Effector memory CD8-positive, alpha-beta T cell (primary cell): Measurements from ENCODE around the gene SMYD3.
"Not testable (repeated sequence)": the region's sequence is repeated elsewhere in the genome, so short reads cannot be mapped to it uniquely, and the experiment has no call there.

Experiments used
- ATAC-seq: fragments of 150-1000 bp; cut with Tn5 transposase; replicated peaks from 2 replicates; pipeline ENCODE4 v1.10.0; 2021; ENCODE audit warnings: mild to moderate bottlenecking, moderate library complexity
- DNase-seq, 3 experiments: peaks; one replicate each; pipeline ENCODE4 v3.0.0; 2021
- H3K27ac Mint-ChIP-seq, 2 donors: one replicate each; pipeline ENCODE4 v1.8.0; 2022; ENCODE audit warnings: mild to moderate bottlenecking in 2 of 2, mixed read lengths in 2 of 2, moderate library complexity in 2 of 2
- H3K27me3 Mint-ChIP-seq, 2 donors: one replicate each; pipeline ENCODE4 v1.8.0; 2022; ENCODE audit warnings: mixed read lengths in 2 of 2
- H3K36me3 Mint-ChIP-seq: one replicate; pipeline ENCODE4 v1.8.0; 2022; ENCODE audit warnings: mild to moderate bottlenecking, moderate library complexity, mixed read lengths; ENCODE audit not compliant: insufficient read depth
- H3K4me1 Mint-ChIP-seq, 2 donors: one replicate each; pipeline ENCODE4 v1.8.0; 2022; ENCODE audit warnings: low read depth in 2 of 2, mixed read lengths in 2 of 2
- H3K4me3 Mint-ChIP-seq, 2 donors: one replicate each; pipeline ENCODE4 v1.8.0; 2022; ENCODE audit warnings: mild to moderate bottlenecking in 2 of 2, mixed read lengths in 2 of 2, moderate library complexity in 2 of 2
- H3K9me3 Mint-ChIP-seq, 2 donors: one replicate each; pipeline ENCODE4 v1.8.0; 2022; ENCODE audit warnings: mixed read lengths in 2 of 2

The SMYD3 gene

DNA sequence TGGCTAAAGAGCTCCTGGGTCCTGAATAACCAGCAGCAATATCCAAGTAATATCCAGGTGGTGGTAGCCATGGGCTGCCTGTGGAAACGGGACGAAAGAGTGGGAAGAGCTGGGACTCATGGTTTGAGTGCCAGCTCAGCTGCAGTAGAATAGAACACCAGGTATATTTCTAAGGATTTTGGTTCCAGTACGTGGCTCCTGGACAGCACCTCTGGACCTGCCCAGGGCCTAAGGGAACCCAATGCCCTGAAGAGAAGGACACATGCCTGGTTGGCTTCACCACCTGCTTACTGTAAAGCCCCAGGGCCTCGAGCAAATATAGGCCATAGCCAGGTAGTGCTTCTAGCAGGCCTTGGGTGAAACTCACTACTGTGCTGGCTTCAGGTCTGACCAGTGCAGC, 785.6 kb downstream of the SMYD3 start:
- ATAC-seq = no peak
- DNase-seq = no peak
- H3K9me3 Mint-ChIP-seq = peaks cover 0 to 27% of the 10 kb centered on the region in 2 donors
- H3K27ac Mint-ChIP-seq = no peak overlapping the region
- H3K36me3 Mint-ChIP-seq = peaks cover 3% of the 10 kb centered on the region
- peaks cover 0 to 2% of the 10 kb centered on the region in 2 donors for H3K4me1 Mint-ChIP-seq
- no peak overlapping the region for H3K4me3 Mint-ChIP-seq
- H3K27me3 Mint-ChIP-seq = peaks cover 3 to 15% of the 10 kb centered on the region in 2 donors

- H3K27me3 Mint-ChIP-seq = peaks cover 6 to 13% of the 10 kb centered on the region in 2 donors
- DNase-seq = no peak
- peaks cover 0 to 7% of the 10 kb centered on the region in 2 donors for H3K9me3 Mint-ChIP-seq
- H3K4me1 Mint-ChIP-seq = no peaks in the 10 kb centered on the region
- no peak for ATAC-seq
- H3K4me3 Mint-ChIP-seq = no peak overlapping the region
- H3K36me3 Mint-ChIP-seq = peaks cover 3% of the 10 kb centered on the region
- H3K27ac Mint-ChIP-seq = no peak overlapping the region
Observed at GRCh38 chr1:245718951-245719350, 788.1 kb downstream of the SMYD3 start.

GRCh38 chr1:245718123-245718522, 789.0 kb downstream of the SMYD3 start:
- Mint-ChIP-seq H3K27me3 (peaks cover 6 to 13% of the 10 kb centered on the region in 2 donors), H3K9me3 (peaks cover 0 to 7% of the 10 kb centered on the region in 2 donors), H3K4me3 (no peak overlapping the region), H3K4me1 (no peaks in the 10 kb centered on the region), H3K36me3 (peaks cover 3% of the 10 kb centered on the region), H3K27ac (no peak overlapping the region)
- no peak for ATAC-seq
- no peak for DNase-seq

- H3K9me3 Mint-ChIP-seq = peaks cover 0 to 7% of the 10 kb centered on the region in 2 donors
- H3K4me1 Mint-ChIP-seq = no peaks in the 10 kb centered on the region
- no peak for ATAC-seq
- DNase-seq = no peak
- no peak overlapping the region for H3K27ac Mint-ChIP-seq
- peaks cover 6 to 13% of the 10 kb centered on the region in 2 donors for H3K27me3 Mint-ChIP-seq
- H3K4me3 Mint-ChIP-seq = no peak overlapping the region
- peaks cover 3% of the 10 kb centered on the region for H3K36me3 Mint-ChIP-seq
Observed at GRCh38 chr1:245717611-245718010, 789.5 kb downstream of the SMYD3 start.

DNA sequence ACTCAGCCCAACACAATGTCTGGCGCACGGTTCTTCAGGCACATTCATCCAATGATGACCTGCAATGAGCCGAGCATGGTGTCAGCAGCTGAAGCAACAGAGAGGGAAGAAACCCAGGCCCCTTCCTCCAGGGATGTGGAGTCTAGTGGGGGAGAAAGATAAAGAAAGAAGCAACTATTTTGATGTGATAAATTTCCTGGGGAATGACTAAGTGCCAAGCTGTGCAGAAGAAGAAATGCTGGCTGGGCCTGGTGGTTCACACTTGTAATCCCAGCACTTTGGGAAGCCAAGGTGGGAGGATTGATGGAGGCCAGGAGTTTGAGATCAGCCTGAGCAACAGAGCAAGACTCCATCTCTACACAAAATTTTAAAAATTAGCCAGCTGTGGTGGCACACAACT, 790.5 kb downstream of the SMYD3 start:
- ATAC-seq (no peak), DNase-seq (no peak)
- H3K27me3 Mint-ChIP-seq = peaks cover 6 to 8% of the 10 kb centered on the region in 2 donors
- no peak overlapping the region for H3K27ac Mint-ChIP-seq
- peaks cover 0 to 7% of the 10 kb centered on the region in 2 donors for H3K9me3 Mint-ChIP-seq
- H3K36me3 Mint-ChIP-seq = peaks cover 3% of the 10 kb centered on the region
- no peaks in the 10 kb centered on the region for H3K4me1 Mint-ChIP-seq
- no peak overlapping the region for H3K4me3 Mint-ChIP-seq

DNA sequence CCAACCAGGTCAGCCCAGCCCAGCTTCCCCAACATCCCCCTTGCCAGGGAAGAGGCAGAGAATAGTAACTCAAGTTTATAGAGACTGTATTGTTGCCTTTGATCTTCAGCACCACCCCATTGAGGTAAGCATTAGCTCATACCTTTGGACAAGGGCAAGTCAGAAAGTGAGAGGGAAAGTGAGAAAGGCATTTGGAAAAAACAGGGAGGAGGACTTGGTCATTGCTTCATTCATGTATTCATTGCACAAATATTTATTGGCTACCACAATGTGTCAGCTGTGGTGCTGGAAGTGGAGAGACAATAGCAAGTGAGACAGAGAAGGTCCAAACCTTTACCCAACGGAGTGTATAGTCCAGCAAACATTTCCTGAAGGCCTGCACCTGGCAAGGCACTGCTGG, 791.1 kb downstream of the SMYD3 start:
- peaks cover 0 to 7% of the 10 kb centered on the region in 2 donors for H3K9me3 Mint-ChIP-seq
- H3K4me3 Mint-ChIP-seq = no peak overlapping the region
- H3K27me3 Mint-ChIP-seq = peaks cover 6 to 7% of the 10 kb centered on the region in 2 donors
- no peaks in the 10 kb centered on the region for H3K4me1 Mint-ChIP-seq
- no peak overlapping the region for H3K27ac Mint-ChIP-seq
- DNase-seq (no peak), ATAC-seq (no peak)
- H3K36me3 Mint-ChIP-seq = no peaks in the 10 kb centered on the region

GRCh38 chr1:245715291-245715701, 791.8 kb downstream of the SMYD3 start:
- Mint-ChIP-seq H3K27me3 (peaks cover 6 to 7% of the 10 kb centered on the region in 2 donors), H3K36me3 (no peaks in the 10 kb centered on the region), H3K27ac (no peak overlapping the region), H3K4me1 (no peaks in the 10 kb centered on the region), H3K4me3 (no peak overlapping the region), H3K9me3 (peaks cover 0 to 7% of the 10 kb centered on the region in 2 donors)
- no peak for DNase-seq
- no peak for ATAC-seq

- not testable (repeated sequence) for H3K9me3 Mint-ChIP-seq, H3K27me3 Mint-ChIP-seq, DNase-seq, H3K27ac Mint-ChIP-seq, ATAC-seq, H3K4me1 Mint-ChIP-seq, H3K4me3 Mint-ChIP-seq, H3K36me3 Mint-ChIP-seq
Observed at GRCh38 chr1:245714027-245714426, 793.1 kb downstream of the SMYD3 start.

- Mint-ChIP-seq H3K27me3 (peaks cover 6 to 7% of the 10 kb centered on the region in 2 donors), H3K36me3 (no peaks in the 10 kb centered on the region), H3K4me1 (no peaks in the 10 kb centered on the region), H3K9me3 (no peaks in the 10 kb centered on the region), H3K4me3 (no peak overlapping the region), H3K27ac (no peak overlapping the region)
- ATAC-seq (no peak), DNase-seq (no peak)
Observed at GRCh38 chr1:245710961-245711903, 795.8 kb downstream of the SMYD3 start.

- DNase-seq = no peak
- Mint-ChIP-seq H3K9me3 (no peaks in the 10 kb centered on the region), H3K36me3 (no peaks in the 10 kb centered on the region), H3K27me3 (no peaks in the 10 kb centered on the region), H3K27ac (no peak overlapping the region), H3K4me3 (no peak overlapping the region), H3K4me1 (no peaks in the 10 kb centered on the region)
- ATAC-seq = no peak
Observed at GRCh38 chr1:245707941-245708340, 799.1 kb downstream of the SMYD3 start.

GRCh38 chr1:245704765-245705164, 802.3 kb downstream of the SMYD3 start:
- no peaks in the 10 kb centered on the region for H3K36me3 Mint-ChIP-seq
- no peaks in the 10 kb centered on the region for H3K27me3 Mint-ChIP-seq
- no peaks in the 10 kb centered on the region for H3K9me3 Mint-ChIP-seq
- ATAC-seq = no peak
- no peak overlapping the region for H3K4me3 Mint-ChIP-seq
- H3K27ac Mint-ChIP-seq = no peak overlapping the region
- no peaks in the 10 kb centered on the region for H3K4me1 Mint-ChIP-seq
- DNase-seq = no peak

- Mint-ChIP-seq H3K4me1 (no peaks in the 10 kb centered on the region), H3K27ac (no peak overlapping the region), H3K9me3 (no peaks in the 10 kb centered on the region), H3K27me3 (no peaks in the 10 kb centered on the region), H3K36me3 (no peaks in the 10 kb centered on the region), H3K4me3 (no peak overlapping the region)
- no peak for ATAC-seq
- no peak for DNase-seq
Observed at GRCh38 chr1:245704341-245704740, 802.7 kb downstream of the SMYD3 start.

DNA sequence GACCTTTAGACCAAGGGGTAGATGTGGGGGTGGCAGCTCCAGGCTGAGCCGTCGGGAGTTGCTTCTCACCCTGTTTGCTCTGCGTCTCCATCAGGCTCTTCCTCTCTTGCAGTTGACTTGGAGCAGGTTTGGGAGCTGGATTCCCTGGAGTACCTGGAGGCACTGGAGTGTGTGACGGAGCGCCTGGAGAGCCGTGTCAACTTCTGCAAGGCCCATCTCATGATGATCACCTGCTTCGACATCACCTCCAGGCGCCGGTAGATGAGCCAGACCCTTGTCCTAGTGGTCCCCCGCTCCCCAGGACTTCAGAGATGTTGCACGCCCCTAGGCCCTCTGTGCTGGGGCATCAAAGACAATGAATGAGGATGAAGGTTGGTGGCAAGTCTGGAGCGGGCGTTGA, 804.7 kb downstream of the SMYD3 start:
- DNase-seq = no peak
- H3K27me3 Mint-ChIP-seq = no peaks in the 10 kb centered on the region
- ATAC-seq = no peak
- H3K4me3 Mint-ChIP-seq = no peak overlapping the region
- H3K36me3 Mint-ChIP-seq = no peaks in the 10 kb centered on the region
- H3K27ac Mint-ChIP-seq = no peak overlapping the region
- H3K9me3 Mint-ChIP-seq = no peaks in the 10 kb centered on the region
- H3K4me1 Mint-ChIP-seq = no peaks in the 10 kb centered on the region

GRCh38 chr1:245701631-245702030, 805.4 kb downstream of the SMYD3 start:
- Mint-ChIP-seq H3K27ac (no peak overlapping the region), H3K27me3 (no peaks in the 10 kb centered on the region), H3K36me3 (no peaks in the 10 kb centered on the region), H3K4me1 (no peaks in the 10 kb centered on the region), H3K9me3 (no peaks in the 10 kb centered on the region), H3K4me3 (no peak overlapping the region)
- ATAC-seq (no peak), DNase-seq (no peak)
